Measurements from ENCODE around the gene CLDN15.

DNA sequence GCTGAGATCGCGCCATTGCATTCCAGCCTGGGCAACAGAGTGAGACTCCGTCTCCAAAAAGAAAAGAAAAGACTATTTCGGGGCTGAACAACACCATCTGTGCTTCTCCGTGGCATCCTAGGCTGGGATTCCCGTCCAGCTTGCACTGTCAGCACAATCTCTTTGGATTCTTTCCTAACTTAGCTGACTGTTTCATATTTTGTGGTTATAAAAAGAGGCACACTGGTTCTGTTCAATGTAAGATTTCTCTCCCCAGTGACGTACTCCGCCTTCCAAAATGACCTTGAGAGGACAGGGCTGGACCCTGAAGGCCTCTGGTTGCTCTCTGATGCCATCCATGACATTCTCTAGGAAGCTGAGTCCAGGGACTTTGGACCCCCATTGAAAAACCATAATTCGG, 10.9 kb downstream of the CLDN15 start:
- no peak for TF ChIP-seq CTCF (IDR thresholded peaks at IDR 0.05)
- TF ChIP-seq POLR2A (IDR thresholded peaks at IDR 0.05), result no peak
